Esophagus squamous epithelium (tissue), 4 donors: ENCODE results near the gene SLCO1C1.

ENCODE experiments used
- CTCF ChIP-seq, 6 experiments: fragments of 450-650 bp in 4 of 6; fragments of 200-600 bp in 2 of 6; sonication (generic) in 2 of 6; IDR thresholded peaks; one replicate each; pipeline ENCODE4 v1.5.1; 2016 to 2019; ENCODE audit warnings: antibody characterized with exemption in 6 of 6, mild to moderate bottlenecking in 4 of 6, moderate library complexity in 4 of 6
- POLR2A ChIP-seq, 4 donors: fragments of 450-650 bp; IDR thresholded peaks; one replicate each; pipeline ENCODE4 v1.6.1; 2017; ENCODE audit warnings: antibody characterized with exemption in 4 of 4, mild to moderate bottlenecking in 4 of 4, moderate library complexity in 3 of 4

DNA sequence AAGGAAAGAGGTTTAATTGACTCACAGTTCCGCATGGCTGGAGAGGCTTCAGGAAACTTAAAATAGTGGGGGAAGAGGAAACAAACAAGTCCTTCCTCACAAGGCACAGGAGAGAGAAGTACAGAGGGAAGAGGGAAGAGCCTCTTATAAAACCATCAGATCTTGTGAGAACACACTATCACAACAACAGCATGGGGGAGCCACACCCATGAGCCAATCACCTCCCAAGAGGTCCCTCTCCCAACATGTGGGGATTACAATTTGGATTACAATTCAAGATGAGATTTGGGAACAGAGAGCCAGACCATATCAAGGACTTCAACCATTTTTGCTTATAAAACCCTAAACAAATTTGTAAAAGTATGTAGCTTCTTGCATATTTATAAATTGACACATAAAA, 45.8 kb downstream of the SLCO1C1 start:
- TF ChIP-seq CTCF (IDR thresholded peaks at IDR 0.05) (no peak), POLR2A (IDR thresholded peaks at IDR 0.05) (no peak)
